ENCODE data around the gene DNASE1.

DNA sequence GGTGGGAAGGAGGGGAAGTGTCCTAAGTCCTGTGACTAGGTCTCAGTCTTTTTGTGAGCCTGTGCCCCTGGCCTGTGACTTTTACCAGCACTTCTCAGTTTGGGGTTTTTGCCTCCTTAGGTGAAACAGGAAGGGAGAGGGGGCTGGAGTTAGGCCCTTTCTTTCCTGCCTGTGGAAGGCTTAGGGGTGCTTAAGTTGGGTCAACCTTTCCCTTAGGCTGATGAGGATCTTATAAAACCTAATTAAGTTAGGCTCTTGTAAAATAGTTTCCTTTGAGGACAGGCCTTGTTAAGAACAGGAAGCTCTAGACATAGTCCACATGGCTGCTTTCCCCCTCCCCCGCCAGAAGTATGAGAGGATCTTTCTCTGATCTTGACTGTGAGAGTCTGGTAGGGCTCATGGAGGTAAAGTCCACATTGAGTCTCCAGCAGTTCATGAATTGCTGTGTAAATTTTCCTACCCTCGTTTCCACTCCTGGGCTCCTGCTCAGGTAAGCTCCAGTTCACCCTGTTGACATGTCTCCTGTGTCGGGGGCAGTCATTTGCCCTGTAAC is 17.0 kb upstream of the DNASE1 start:
- TF ChIP-seq, protein P1, sequence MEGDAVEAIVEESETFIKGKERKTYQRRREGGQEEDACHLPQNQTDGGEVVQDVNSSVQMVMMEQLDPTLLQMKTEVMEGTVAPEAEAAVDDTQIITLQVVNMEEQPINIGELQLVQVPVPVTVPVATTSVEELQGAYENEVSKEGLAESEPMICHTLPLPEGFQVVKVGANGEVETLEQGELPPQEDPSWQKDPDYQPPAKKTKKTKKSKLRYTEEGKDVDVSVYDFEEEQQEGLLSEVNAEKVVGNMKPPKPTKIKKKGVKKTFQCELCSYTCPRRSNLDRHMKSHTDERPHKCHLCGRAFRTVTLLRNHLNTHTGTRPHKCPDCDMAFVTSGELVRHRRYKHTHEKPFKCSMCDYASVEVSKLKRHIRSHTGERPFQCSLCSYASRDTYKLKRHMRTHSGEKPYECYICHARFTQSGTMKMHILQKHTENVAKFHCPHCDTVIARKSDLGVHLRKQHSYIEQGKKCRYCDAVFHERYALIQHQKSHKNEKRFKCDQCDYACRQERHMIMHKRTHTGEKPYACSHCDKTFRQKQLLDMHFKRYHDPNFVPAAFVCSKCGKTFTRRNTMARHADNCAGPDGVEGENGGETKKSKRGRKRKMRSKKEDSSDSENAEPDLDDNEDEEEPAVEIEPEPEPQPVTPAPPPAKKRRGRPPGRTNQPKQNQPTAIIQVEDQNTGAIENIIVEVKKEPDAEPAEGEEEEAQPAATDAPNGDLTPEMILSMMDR (IDR thresholded peaks at IDR 0.05; ENCODE audit: low read length) = no peak
- no peak for TF ChIP-seq EZH2 (IDR thresholded peaks at IDR 0.05; ENCODE audit: borderline replicate concordance, low read length)
